ENCODE results near the gene NHP2.

NHP2 gene

DNA sequence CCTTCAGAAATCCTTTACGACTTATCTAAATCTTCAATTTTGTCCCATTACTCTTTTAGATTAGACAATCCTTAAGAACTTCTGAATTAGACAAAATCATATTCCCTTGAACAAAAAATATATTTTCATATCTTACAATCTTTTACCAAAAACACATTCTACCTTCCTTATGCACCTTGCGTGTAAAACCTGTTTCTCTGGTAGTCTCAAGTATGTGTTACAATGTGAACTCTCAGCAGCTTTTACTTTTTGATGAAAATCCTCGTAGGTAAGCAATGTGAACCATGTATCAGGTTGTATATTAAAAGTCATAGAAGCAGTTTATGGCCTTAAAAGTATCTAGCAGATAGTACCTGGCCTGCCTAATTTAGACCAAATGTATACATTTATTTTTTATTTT is 20.8 kb upstream of the NHP2 start:
- DNase-seq (ENCODE audit: low read depth), result no peak

DNA sequence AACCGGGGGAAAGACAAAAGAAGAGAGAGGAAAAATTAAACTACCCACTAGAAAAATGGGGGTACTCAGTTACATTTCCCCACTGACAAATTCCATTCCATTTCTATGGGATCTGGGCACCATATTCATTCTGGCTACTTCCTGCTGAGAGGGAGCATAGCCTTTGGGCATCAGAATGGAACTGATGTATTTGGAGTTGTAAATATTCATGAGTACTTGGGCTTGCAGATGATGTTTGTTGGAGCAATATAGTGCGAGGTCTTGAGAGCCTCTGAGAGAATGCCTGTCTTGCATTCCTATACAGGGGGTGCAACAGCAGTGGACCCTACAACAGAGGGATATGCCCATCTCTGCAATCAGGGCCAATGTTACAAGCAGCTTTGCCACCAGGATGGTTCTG is 16.8 kb upstream of the NHP2 start:
- no peak for DNase-seq (ENCODE audit: low read depth)

DNA sequence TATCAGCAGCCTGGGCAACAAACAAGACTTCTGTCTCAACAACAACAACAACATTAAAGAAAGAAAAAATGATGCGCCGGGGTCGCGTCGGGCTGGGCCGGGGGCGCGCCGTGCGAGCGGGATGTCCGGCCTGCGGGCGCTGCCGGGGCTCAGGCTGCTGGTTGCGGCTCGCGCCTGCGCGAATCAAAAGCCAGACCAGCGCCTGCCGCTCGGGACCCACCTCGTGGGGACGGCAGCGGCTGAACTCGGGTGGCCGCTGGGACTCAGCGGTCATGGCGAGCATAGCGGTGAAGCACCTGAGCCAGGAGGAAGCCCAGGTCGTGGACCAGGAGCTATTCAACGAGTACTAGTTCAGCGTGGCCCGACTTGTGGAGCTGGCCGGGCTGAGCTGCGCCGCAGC is 11.9 kb upstream of the NHP2 start:
- no peak for DNase-seq (ENCODE audit: low read depth)

DNA sequence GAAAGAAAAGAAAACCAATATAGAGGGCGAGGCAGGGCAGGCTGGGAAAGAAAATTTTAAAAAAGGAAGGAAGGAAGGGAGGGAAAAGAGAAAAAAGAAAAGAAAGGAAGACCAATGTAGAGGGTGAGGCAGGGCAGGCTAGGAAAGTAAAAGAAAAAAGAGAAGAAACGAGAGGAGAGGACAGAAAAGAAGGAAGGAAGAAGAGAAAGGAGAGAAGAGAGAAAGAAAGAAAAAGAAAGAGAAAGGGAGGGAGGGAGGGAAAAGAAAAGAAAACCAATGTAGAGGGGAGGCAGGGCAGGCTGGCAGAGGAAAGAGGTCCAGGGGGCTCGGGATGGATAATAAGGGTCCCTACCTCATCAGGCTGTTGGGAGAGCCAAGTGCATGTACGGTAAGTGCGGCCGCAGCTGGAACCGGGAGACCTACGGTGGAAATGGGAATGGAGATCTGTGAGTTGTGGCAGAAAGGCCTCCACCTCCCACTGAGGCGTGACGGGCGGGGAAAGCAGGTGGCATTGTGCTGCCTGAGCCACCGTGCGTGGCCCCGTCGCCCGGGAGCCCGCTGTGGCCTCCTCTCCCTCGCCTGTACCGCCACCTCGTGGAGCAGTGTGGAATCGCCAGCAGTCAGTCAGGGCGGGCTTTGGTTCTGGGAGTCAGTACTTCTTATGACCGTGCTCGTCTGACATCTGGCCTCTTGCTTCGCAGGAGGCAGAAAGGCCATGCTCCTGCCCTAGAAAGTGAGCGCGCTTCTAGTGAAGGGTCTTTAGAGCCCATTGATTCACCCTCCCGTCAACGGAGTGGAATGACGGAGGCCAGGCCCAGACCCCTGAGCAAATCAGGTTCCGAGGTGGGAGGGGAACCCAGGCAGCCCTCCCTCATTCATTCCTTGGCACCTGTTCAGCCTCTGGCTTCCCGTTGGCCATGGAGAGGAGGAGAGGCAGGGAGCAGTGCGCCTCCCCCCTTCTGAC is 10.4 kb upstream of the NHP2 start:
- DNase-seq (ENCODE audit: low read depth), result peak; percentile 84

DNA sequence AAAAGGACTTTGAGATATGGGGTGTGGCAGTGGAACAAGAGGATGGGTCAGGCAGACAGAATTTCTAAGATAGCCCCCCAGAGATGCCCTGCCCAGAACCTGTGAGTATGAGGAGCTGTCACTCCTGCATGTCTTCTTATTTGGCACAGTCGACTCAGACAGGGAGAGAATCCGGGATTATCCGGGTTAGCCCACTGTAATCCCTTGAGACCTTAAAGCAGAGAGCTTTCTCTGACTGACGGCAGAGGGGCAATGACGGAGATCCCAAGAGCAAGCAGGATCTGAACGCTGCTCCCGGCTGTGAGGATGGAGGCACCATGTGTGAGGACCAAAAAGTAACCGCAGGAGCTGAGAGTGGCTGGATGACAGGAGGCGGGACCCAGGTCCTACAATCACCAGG is 8.8 kb upstream of the NHP2 start:
- no peak for DNase-seq (ENCODE audit: low read depth)

DNA sequence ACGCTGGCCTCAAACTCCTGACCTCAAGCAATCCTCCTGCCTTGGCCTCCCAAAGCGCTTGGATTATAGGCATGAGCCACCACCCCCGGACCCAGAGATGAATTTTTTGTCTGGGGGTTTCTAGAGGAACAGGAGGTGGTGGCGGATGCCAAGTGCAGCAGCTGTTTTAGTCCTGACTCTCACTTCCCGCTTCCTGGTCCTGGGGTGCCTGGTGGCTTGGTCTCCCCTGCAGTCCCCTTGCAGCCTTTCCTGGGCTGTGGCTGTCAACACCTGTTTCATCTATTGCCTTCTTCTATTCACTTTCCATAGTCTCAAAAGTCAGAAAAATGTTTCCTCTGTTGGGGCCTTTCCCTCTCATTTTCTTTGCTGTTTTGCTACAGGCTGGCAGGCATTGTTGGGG is 6.5 kb upstream of the NHP2 start:
- DNase-seq (ENCODE audit: low read depth), result no peak

DNA sequence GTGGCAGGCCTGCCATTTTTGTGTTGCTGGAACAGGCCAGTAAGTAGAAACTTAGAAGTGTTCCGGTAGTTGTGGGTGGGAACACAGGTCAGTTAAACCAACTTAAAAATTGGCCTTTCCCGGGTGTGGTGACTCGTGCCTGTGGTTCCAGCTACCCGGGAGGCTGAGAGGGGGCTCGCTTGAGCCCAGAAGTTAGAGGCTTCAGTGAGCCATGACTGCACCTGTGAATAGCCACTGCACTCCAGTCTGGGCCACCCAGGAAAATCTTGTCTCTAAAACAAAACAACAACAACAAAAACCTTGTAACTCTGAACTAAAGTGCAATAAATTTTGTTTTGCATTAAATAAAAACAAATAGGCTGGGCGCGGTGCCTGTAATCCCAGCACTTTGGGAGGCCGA is 1.4 kb upstream of the NHP2 start:
- no peak for DNase-seq (ENCODE audit: low read depth)

DNA sequence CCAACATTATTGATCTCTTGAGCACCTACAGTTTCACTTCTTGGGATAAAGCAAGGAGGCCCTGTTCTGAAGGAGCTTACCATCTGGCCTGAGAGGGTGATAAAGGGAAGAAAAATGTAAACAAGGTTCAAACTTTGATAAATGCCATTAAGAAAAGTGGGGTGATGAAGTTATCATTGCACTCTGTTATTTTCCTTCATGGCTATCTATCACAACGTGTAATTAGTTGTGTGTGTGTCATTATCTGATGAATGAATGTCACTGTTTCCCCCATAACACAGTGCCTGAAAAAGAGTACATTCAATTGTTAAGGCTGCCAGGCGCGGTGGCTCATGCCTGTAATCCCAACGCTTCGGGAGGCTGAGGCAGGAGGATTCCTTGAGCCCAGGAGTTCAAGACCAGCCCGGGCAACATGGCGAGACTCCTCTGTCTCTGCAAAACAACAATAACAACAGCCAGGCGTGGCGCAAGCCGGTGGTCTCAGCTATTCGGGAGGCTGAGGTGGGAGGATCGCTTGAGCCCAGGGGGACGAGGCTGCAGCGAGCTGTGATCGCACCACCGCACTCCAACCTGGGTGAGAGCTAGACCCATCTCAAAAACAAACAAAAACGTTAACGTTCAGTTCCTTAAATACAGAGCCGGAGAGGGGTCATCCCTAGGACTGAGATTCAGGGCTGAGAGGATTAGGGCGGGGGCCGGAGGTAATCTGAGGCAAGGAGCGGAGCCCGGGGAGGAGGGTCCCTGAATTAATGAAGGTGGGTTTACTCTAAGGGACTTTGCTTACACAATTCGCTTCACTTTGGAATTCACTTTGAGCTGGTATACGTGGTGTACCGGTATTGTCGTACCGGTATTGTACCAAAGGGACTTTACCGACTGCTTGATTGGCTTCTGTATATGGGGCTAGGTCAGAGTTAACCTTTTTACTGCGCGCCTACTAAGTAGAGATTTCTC is 917 bp downstream of the NHP2 start:
- DNase-seq (ENCODE audit: low read depth), result no peak

DNA sequence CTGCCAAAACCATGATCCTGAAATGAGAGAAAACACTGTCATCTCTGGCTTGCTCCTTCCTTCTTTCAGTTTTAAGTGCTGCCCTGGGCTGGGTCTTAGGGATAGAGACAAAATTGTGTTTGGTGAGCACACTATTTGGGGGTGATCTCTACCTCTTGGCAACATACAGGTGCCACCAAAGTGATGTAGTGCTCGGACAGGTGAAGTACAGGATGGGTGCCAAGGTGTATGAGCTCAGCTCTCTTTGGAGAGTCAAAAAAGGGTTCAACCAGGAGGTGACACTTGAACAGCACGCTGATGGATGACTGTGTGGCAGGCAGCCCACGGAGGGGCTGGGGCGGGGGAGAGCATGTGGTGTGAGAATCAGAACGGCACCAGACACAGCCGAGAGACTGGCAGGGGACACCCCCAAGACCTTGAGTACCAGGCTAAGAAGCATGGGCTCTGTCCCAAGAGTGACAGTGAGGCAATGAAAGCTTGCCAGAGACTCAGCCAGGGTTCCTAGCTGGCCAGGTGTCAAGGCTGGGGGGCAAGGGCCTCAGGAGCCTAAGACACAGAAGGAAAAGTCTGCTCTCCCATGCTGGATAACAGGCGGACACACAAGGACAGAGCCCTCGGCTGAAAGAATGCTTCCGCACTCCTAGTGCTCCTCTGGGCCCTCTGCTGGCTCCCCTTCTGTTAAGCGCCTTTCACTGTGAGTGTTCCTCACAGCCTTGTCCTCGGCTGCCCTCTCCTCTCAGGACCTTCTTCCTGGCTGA is 2.5 kb downstream of the NHP2 start:
- DNase-seq (ENCODE audit: low read depth), result no peak

DNA sequence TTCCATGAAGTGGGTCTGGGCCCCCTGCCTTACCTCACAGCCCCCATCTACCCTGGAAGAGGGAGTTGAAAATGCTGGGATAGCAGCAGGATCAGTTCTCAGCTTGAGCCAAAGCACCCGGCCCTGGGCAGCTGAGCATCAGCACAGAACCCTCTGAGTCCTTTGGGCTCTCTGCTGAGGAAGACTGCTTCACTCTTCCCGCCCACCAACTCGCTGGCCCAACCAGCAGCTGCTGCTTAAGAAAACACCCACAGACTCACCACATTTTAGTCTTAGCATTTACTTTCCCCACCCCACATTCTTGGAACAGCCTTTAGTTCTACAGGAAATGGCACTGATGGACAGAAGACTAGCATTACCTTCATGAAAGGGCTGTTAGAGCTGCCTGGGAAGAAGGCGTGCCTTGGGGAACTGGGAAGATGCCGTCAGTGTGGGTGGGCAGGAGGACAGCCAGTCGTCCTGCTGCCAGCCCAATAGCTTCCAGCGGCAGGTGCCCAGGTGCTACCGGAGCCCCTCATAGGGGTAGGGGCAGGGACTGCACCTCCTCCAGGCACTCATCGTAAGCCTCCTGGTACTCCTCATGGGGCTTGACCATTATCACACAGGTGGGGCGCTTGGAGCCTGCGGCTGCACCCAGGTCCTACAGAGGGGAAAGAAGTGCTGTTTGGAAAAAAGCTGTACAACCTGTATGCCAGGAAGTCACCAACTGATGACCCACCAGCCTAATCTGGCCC is 4.3 kb downstream of the NHP2 start:
- DNase-seq (ENCODE audit: low read depth), result no peak

DNA sequence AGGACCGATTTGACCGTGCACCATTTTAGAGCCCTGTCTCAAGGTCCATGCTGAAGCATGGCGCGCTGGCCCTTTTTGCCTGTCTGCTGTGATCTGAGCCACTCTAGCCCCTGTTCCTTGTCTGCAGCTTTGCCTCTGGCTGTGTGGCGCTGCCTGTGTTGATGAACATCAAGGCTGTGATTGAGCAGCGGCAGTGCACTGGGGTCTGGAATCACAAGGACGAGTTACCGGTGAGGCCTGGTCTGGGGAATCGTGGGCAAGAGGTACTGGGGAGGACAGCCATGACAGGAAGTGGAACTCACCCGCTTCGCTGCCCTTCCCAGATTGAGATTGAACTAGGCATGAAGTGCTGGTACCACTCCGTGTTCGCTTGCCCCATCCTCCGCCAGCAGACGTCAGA is 6.3 kb downstream of the NHP2 start:
- no peak for DNase-seq (ENCODE audit: low read depth)

DNA sequence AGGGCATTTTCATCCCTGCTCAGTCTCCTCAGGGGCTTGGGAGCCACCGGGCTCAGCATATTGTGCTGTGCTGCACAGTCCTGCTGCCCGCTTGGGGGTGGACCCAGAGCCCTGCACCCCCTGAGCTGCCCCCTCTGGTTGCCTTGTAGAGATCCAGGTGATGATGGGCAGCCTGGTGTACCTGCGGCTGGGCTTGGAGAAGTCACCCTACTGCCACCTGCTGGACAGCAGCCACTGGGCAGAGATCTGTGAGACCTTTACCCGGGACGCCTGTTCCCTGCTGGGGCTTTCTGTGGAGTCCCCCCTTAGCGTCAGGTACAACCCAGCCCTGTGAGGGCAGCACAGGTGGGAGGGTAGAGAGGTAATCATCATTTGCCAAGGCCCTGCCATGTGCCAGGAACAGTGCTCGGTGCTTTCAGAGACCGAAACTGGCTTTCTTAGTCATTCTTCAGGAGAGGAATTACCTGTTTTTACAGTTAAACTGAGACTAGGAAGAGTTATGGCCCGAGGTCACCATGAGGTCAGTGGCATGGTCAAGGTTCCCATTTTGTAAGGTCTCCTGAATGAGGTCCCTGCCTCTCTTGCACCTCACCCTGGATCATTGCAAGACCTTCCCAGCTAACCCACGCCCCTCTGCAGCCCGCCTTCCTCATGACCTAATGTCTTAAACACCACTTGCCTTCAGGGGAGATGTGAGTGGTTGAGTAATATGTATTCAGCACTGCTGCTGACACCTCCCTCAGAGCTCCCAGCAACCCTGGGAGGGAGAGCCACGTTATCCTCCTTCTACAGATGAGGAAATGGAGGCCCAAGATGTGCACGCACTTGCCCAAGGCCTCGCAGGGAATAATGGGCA is 7.5 kb downstream of the NHP2 start:
- DNase-seq (ENCODE audit: low read depth), result peak; percentile 54

DNA sequence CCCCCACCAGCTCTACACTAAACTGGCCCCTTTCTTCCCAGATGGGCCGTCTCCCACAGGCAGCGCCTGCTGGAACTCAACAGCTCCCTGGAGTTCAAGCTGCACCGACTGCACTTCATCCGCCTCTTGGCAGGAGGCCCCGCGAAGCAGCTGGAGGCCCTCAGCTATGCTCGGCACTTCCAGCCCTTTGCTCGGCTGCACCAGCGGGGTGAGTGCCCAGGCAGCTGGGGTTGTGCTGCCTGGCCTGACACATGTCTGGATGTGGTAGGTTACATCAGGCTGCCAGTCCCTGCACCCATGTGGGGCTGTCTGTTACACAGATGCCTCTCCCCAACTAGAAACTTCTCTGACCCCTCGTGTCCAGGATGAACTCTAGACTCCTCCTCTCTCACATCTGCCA is 9.8 kb downstream of the NHP2 start:
- no peak for DNase-seq (ENCODE audit: low read depth)

DNA sequence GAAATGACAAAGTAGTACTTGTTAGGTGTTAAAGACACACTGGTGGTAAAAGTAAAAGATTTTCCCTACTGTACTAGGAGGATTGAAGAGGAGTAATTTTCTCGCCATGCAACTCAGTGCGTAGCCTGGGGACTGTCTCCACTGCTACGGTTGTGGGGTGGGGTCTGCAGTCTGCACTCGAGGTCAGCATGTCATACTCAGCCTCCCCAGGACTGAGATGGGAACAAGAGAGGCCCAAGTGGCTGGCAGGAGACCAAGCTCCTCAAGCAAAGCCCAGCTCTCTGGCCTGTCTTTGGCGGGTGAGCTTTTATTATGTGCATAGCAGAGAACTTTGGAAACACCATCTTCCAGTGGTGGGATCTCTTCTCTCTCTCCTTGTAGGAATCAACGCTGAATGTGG is 10.4 kb downstream of the NHP2 start:
- no peak for DNase-seq (ENCODE audit: low read depth)

DNA sequence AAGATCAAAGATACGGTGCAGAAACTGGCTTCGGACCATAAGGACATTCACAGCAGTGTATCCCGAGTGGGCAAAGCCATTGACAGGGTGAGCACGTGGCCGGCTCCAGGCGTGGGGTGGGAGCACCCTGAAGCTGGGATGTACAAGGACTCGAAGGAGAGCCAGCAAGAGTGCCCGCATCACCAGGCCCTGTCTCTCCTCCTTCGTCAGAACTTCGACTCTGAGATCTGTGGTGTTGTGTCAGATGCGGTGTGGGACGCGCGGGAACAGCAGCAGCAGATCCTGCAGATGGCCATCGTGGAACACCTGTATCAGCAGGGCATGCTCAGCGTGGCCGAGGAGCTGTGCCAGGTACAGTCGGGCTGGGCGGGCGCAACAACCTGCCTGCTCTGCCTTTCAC is 11.0 kb downstream of the NHP2 start:
- DNase-seq (ENCODE audit: low read depth), result no peak

DNA sequence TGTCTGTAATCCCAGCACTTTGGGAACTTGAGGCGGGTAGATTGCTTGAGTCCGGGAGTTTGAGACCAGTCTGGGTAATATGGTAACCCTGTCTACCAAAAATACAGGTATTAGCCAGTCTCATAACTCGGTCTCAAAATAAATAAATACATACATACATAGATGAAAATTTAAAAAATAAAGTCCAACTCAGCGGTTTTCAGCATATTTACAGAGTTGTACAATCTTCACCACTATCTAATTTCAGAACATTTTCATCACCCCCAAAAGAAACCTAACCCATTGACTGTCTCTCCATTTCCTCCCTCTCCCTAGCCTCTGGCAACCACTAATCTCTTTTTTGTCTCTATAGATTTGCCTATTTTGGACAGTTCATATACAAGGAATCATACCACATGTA is 12.1 kb downstream of the NHP2 start:
- no peak for DNase-seq (ENCODE audit: low read depth)

DNA sequence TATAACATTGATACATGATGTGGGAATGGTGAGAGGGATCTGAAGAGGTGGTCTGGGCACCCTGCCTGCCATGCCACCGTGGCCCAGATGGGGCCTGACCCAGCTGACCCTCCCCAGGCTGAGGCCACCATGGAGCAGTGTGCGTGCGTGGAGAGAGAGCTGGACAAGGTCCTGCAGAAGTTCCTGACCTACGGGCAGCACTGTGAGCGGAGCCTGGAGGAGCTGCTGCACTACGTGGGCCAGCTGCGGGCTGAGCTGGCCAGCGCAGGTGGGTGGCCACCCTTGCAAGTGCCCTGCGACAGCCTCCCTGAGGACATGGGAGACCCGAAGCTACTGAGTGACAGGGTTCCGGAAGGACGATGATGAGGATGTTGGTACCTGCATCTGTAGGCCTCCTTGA is 15.7 kb downstream of the NHP2 start:
- no peak for DNase-seq (ENCODE audit: low read depth)

DNA sequence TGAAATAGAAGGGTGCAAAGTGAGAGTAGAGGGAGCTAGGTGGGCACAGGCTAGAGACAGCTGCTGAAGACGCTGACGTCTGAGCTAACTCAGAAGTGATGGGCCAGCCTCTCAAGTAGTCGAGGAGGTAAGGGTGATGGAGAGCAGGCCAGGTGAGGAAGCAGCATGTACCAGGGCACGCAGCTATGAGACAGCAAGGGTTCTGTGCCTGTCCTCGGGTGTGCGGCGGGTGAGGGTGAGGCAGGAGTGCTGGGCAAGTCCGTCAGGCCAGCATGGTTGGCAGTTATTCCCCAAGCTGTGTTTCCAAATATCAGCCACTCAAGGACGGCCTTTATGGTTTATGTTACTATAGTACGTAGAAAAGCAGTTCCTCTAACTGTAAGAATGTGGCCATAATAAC is 16.7 kb downstream of the NHP2 start:
- no peak for DNase-seq (ENCODE audit: low read depth)

DNA sequence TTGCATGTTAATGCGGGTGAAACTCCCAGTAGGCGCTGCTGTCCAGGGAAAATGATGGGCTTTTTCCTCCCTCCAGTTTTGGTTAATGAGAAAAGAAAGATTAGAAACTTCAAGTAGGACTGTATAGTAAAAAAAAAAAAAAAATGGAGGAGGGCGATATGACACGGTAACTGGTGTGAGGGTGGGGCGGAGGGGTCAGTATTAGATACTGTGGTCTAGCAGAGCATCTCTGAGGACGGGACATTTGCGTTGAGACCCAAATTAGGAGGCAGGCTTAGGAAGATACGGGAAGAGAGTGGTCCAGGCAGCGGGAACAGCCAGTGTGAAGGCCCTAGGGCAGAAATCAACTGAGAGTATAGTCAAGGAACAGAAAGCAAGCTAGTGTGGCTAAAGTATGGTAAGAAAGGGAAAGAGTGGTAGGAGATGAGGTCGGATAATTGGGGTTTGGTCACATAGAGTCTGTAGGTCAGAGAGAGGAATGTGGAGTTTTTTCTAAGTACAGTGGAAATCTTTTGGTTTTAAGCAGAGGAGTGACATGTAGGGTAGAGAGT is 22.2 kb downstream of the NHP2 start:
- DNase-seq (ENCODE audit: low read depth), result no peak
